ENCODE measurements around the gene HIVEP3. TPM values are rescaled to one million over a fixed set of nuclear protein-coding genes. Genes with fewer than 3 reads are reported as not detected.

The HIVEP3 gene
- total RNA-seq, 1 experiment from 2014 or later: not detected

DNA sequence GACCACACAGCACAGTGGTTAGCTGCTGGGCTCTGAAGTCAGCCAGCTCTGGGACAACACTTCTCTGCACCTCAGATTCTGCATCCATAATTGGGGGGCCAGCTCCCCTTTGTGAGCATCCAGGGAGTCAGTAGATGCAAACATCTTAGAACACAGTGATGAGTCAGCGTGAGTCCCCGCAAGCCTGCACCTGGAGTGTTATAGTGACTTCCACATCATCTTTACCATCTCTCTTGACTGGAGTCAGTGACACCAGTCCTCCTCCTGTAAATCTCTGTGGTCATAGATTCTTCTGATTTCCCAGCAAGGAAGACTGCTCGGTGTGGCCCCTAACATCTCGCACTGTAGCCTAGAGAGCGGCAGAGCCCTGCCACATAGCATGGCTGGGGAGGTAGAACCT, 420.3 kb downstream of the HIVEP3 start:
- in situ Hi-C loops (cut with HindIII; ENCODE audit: low sequenced_read_pairs): no loop called here
- no peak for DNase-seq (ENCODE audit: low spot score)

GRCh38 chr1:41497461-41498030, 421.2 kb downstream of the HIVEP3 start:
- no peak for DNase-seq (ENCODE audit: low spot score)
- in situ Hi-C loops (cut with HindIII; ENCODE audit: low sequenced_read_pairs): no loop called here

DNA sequence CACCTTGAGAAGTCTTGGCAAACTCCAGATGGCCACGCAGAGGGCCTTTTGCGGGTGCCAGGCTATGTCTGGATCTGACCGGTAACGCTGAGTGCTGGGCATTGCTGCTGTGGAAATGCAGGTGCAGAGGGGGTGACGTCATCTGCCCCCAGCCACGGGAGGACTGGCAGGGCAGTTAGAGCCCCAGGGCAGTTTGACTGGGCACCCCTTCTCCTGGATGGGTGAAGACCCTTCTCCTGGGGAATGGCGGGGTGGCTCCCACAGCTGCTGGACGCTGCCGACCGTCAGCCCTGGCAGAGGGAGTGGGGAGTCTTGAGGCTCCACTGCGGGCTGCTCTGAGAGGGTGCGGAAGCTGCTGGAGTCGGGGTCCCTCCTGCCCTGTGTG, 421.7 kb downstream of the HIVEP3 start:
- in situ Hi-C loops (cut with HindIII; ENCODE audit: low sequenced_read_pairs): no loop called here
- no peak for DNase-seq (ENCODE audit: low spot score)

GRCh38 chr1:41496080-41497055, 422.4 kb downstream of the HIVEP3 start:
- in situ Hi-C loops (cut with HindIII; ENCODE audit: low sequenced_read_pairs): no loop called here
- DNase-seq (ENCODE audit: low spot score): peak; percentile 51

- in situ Hi-C loops (cut with HindIII; ENCODE audit: low sequenced_read_pairs): no loop called here
- DNase-seq (ENCODE audit: low spot score): no peak
Observed at GRCh38 chr1:41495210-41495948, 423.3 kb downstream of the HIVEP3 start.

GRCh38 chr1:41494351-41495209, 424.1 kb downstream of the HIVEP3 start:
- in situ Hi-C loops (cut with HindIII; ENCODE audit: low sequenced_read_pairs): no loop called here
- DNase-seq (ENCODE audit: low spot score): no peak

DNA sequence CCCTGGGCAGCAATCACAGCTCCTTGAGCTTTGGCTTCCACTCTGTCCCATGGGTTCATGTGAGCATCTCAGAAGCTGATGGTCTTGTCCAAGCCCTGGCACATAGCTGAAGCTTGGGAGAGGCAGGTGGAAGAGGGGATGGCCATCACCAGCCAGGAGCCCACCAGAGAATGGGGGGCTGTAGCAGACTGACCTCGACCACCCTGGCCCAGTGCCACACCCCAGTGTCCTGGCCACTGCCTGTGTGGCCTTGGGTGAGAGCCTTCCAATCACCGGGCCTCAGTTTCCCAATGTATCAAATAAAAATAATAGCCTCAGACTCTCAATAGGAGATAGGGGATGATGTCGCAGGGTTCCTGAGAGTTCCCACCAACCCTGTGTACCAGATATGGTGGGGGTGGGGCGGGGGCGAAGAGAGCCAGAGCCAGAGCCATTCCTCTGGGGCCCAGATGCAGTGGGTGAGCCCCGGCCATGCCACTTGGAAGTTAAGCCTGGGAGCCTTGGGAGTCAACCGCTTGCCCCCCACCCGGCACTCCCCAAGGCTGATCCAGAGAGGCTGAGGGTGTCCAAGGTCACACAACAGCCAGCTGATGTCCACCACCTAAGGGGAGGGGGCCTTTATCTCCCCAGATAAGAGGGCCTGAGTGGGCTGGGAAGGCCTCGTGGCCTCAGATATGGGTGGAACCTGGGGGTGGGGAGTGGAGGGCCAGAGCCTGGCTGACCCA, 424.9 kb downstream of the HIVEP3 start:
- in situ Hi-C loops (cut with HindIII; ENCODE audit: low sequenced_read_pairs): no loop called here

GRCh38 chr1:41493117-41493536, 425.6 kb downstream of the HIVEP3 start:
- DNase-seq (ENCODE audit: low spot score): no peak
- in situ Hi-C loops (cut with HindIII; ENCODE audit: low sequenced_read_pairs): no loop called here

More for the DNA sequence above, 424.9 kb downstream of the HIVEP3 start:
- DNase-seq (ENCODE audit: low spot score): no peak

GRCh38 chr1:41492341-41492848, 426.3 kb downstream of the HIVEP3 start:
- no peak for DNase-seq (ENCODE audit: low spot score)

DNA sequence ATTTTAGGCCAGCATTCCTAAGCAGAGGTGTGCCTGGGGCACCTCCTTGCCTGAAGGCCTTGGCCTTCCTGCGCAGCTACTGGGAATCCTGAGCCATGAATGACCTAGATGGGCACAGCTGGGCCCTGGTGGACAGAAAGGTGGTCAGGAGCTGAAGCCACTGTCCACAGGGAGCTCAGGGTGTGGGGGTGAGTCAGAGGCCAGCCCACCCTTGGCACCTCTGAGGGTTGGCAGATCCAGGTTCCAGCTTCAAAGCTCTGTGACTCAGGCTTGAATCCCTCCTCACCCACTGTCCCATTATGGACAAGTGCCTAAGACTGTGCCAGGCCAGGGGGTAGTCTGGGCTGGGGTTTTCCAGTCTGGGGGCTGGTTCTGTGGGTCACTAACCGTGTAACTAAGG, 427.8 kb downstream of the HIVEP3 start:
- no peak for DNase-seq (ENCODE audit: low spot score)
- in situ Hi-C loops (cut with HindIII; ENCODE audit: low sequenced_read_pairs): no loop called here

More at GRCh38 chr1:41492341-41492848, 426.3 kb downstream of the HIVEP3 start:
- in situ Hi-C loops (cut with HindIII; ENCODE audit: low sequenced_read_pairs): no loop called here

DNA sequence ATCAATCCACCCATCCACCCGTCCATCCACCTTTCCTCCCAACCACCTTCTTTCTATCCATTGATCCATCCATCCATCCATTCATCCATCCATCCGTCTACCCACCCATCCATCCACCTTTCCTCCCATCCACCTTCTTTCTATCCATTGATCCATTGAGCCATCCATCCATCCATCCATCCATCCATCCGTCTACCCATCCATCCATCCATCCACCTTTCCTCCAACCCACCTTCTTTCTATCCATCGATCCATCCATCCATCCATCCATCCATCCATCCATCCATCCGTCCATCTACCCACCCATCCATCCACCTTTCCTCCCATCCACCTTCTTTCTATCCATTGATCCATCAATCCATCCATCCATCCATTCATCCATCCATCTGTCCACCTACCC, 429.2 kb downstream of the HIVEP3 start:
- no peak for DNase-seq (ENCODE audit: low spot score)
- in situ Hi-C loops (cut with HindIII; ENCODE audit: low sequenced_read_pairs): no loop called here

DNA sequence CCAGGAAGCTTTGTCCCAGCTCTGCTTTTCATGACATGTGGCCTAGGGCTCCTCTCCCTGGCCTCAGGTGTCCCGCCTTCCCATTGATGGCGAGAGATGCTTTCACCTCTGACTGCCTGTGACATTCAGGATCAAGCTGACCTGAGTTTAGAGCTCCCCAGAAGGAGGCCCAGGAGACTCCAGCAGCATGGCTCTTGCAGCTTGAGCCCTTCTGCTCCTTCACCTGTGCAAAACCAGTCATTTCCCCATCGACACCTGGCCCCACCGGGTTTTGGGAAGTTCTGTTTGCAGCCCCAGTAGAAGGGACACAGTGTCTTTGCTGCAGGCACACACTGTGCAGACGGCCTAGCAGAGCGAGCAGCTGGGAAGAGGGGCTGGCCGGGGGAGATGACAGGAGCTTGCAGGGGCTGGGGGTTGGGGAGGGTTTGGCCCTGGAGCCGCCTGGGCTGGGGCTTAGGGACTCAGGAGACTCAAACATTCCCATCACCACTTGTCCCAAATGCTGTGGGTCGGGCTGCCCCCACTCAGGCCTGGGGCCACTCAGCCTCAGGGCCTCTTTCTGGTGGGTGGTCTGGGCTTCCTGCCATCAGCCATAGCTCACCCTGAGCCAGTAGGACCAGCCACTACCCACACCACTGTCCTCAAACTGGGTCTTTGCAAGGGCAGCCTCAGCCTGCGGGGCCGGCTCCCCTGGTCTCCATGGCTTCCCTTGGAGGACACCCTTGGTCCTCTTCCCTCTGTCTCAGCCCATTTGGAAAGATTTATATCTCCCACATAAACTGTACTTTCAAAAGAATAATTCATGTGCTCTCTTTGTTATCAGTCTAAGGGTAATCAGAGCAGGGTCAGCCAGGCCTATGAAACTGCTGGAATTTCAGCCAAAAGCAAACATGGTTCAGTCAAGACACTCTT, 430.4 kb downstream of the HIVEP3 start:
- in situ Hi-C loops (cut with HindIII; ENCODE audit: low sequenced_read_pairs): no loop called here
- DNase-seq (ENCODE audit: low spot score): no peak

DNA sequence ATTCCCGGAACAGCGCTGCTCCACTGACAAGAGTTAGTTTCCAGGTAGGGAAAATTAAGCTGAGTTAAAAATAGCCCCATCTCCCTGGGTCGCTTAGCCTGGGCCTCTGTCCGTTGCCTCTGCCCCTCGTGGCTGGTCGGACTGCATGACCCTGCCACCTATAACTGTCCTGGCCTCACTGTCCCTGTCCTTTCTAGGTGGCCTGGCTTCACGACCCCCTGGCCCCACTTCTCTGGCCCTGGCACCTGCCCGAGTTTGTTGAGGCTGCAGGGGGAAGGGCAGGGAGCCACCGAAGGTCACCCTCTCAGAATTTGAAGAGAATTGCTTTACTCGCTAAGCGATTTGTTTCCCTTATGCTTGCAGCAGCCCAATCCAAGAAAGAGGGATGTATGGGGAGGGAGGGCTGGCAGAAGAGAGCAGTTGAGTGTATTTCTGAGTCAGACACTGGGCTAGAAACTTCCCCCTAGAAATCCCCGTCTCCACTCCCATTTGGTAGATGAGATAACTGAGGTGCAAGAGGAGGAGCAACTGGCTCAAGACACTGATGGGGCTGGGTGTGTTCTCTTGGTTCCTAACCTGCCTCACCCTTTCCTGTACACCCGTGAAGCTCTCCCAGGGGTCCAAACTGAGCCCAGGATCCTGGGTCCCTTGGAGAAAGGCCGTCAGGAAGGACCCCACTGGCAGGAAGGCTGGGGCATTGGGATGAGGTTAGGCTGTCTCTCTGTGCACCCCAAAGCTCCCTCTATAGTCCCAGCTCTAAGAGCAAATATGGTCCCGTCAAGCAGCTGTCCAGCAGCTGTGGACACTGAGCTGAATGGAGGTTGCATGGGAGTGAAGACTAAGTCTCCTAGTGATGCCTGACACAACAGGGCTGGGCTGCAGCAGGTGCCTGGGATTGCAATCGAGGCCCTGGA, 431.3 kb downstream of the HIVEP3 start:
- in situ Hi-C loops (cut with HindIII; ENCODE audit: low sequenced_read_pairs): no loop called here
- DNase-seq (ENCODE audit: low spot score): no peak

- DNase-seq (ENCODE audit: low spot score): no peak
- in situ Hi-C loops (cut with HindIII; ENCODE audit: low sequenced_read_pairs): no loop called here
Observed at GRCh38 chr1:41486371-41487125, 432.2 kb downstream of the HIVEP3 start.

GRCh38 chr1:41486053-41486370, 432.7 kb downstream of the HIVEP3 start:
- in situ Hi-C loops (cut with HindIII; ENCODE audit: low sequenced_read_pairs): no loop called here
- no peak for DNase-seq (ENCODE audit: low spot score)

- DNase-seq (ENCODE audit: low spot score): no peak
- in situ Hi-C loops (cut with HindIII; ENCODE audit: low sequenced_read_pairs): no loop called here
Observed at GRCh38 chr1:41485605-41486004, 433.1 kb downstream of the HIVEP3 start.
